ENCODE data around the gene NBPF11. TPM values are rescaled to one million over a fixed set of nuclear protein-coding genes. Genes with fewer than 3 reads are reported as not detected.
"Not testable (repeated sequence)": the region's sequence is repeated elsewhere in the genome, so short reads cannot be mapped to it uniquely, and the experiment has no call there.

Gene NBPF11
- total RNA-seq, 1 experiment from 2014 or later, result 2.4 TPM

DNA sequence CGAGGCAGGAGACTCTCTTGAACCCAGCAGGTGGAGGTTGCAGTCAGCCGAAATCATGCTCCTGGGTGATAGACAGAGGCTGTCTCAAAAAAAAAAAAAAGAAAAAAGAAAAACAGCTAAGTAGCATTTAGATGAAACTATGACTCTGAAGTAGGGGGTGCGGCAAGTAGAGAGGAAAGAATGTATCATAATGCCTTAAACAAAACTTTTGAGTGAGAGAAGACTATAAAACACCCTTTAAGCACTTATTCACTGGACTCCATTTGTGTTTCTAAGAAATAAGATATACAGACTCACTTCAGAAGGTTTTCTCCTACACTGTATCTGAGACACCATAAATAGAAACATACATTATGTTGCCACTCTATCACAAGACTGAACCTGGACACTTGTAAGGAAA, 74.6 kb downstream of the NBPF11 start:
- in situ Hi-C loops (cut with HindIII; ENCODE audit: low pct_unique_long_range_greater_than_20kb, low sequenced_read_pairs); DNase-seq (ENCODE audit: low read depth): not testable (repeated sequence)

DNA sequence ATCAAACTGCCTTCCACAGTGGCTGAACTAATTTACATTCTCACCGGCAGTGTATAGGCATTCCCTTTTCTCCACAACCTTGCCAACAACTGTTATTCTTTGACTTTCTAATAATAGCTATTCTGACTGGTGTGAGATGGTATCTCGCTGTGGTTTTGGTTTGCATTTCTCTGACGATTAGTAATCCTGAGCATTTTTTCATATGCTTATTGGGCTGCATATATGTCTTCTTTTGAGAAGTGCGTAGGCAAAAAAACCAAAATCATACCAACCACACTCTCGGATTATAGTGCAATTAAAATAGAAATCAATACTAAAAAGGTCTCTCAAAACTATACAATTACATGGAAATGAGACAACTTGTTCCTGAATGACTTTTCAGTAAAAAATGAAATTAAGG, 78.7 kb downstream of the NBPF11 start:
- in situ Hi-C loops (cut with HindIII; ENCODE audit: low pct_unique_long_range_greater_than_20kb, low sequenced_read_pairs); DNase-seq (ENCODE audit: low read depth): not testable (repeated sequence)

DNA sequence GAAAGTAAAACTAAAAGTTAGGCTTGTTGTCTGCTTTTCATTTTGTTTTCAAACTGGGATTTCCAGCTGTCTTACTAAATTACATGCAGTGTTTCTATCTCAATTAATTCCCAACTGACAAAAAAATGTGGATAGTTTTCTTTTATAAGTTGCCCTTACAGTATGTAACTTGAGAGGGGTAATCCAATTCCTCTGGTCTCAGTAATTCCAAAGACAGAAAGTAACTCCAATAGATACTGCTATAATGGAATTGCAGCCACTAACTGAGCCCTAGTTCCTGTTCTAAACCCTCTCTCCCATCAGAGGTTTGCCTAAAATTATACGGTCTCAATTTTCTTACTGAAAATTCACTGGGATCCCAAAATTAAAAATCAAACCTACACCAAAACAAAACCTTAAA, 83.5 kb downstream of the NBPF11 start:
- DNase-seq (ENCODE audit: low read depth); in situ Hi-C loops (cut with HindIII; ENCODE audit: low pct_unique_long_range_greater_than_20kb, low sequenced_read_pairs): not testable (repeated sequence)

- in situ Hi-C loops (cut with HindIII; ENCODE audit: low pct_unique_long_range_greater_than_20kb, low sequenced_read_pairs); DNase-seq (ENCODE audit: low read depth): not testable (repeated sequence)
Measured at GRCh38 chr1:148068201-148068600, 83.9 kb downstream of the NBPF11 start.

DNA sequence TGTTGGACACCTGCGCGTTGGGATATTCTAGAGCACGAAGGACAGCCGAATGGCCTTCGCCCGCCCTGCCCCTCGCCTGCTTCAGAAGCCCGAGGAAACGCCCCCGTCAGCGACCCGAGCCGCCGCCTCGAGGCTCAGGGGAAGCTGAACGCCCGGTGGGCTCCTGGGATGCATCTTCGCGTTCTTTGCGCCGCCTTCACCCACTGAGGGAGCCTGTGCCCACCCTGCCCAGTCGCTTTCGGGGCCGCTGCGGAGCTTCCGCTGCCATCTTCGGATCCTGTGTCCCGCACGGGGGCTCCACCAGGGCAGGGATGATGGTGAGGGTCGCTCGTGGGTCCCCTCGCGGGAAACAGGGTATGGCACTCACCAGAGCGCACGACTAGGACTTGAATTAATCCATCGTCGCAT, 91.8 kb downstream of the NBPF11 start:
- in situ Hi-C loops (cut with HindIII; ENCODE audit: low pct_unique_long_range_greater_than_20kb, low sequenced_read_pairs); DNase-seq (ENCODE audit: low read depth): not testable (repeated sequence)

DNA sequence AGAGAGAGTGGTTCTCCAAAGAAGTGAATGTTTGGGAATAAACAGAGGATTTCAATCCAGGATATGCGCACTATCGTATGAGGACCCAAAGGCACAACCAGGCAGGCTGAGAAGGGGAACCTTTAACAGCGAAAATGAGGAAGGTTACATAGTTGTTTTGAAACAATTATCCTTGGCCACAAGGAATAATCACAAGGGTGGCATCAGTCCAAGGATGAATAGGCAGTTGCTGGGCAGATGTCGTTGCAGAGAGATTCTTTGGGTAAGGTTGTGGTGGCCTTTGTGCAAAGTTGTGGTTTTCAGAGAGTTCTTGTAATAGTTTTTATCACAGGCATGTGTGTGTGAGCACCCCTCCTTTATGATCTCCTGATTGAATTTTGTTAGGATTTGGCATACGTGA, 94.7 kb downstream of the NBPF11 start:
- in situ Hi-C loops (cut with HindIII; ENCODE audit: low pct_unique_long_range_greater_than_20kb, low sequenced_read_pairs), result not testable (repeated sequence)
- peak; percentile 1 for DNase-seq (ENCODE audit: low read depth)

Other genes starting within 250 kb of the NBPF11 start
- not detected in 2 replicates for gene GJA8, start 249.5 kb downstream of the NBPF11 start, total RNA-seq (2014; rRNA removed; shearing (Covaris generic); ENCODE audit: low replicate concordance)
- 2.3 and 6.1 TPM in 2 replicates for gene GPR89B, start 223.9 kb downstream of the NBPF11 start, total RNA-seq (2014; rRNA removed; shearing (Covaris generic); ENCODE audit: low replicate concordance)